Gastroesophageal sphincter (tissue), 3 donors: ENCODE measurements around the gene EDEM2.

Experiments used
- CTCF ChIP-seq, 4 experiments: fragments of 200-600 bp in 2 of 4; fragments of 450-650 bp in 2 of 4; sonication (generic) in 1 of 4; IDR thresholded peaks; one replicate each; pipeline ENCODE4 v1.5.1; 2017 to 2019; ENCODE audit warnings: antibody characterized with exemption in 4 of 4, mild to moderate bottlenecking in 2 of 4, moderate library complexity in 2 of 4
- POLR2A ChIP-seq, 2 donors: fragments of 450-650 bp; IDR thresholded peaks; one replicate each; pipeline ENCODE4 v1.6.1; 2017; ENCODE audit warnings: antibody characterized with exemption in 2 of 2, mild to moderate bottlenecking in 2 of 2, moderate library complexity in 1 of 2

DNA sequence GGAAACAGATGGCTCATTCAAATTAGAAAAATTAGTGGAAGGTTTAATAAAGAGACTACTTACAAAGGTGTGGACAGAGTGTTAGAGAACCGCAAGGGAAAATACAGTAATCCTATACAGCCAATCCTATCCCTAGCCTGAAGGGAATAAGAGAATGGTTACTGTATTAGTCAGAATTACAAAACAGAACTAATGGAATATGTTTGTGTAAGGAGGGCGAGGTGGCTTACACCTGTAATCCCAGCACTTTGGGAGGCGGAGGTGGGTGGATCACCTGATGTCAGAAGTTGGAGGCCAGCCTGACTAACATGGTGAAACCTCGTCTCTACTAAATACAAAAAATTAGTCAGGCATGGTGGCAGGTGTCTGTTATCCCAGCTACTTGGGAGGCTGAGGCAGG lies 38.2 kb downstream of the EDEM2 start:
- TF ChIP-seq CTCF (IDR thresholded peaks at IDR 0.05) = no peak
- TF ChIP-seq POLR2A (IDR thresholded peaks at IDR 0.05) = no peak
